ENCODE results near the gene PPP1R2B. TPM values are rescaled to one million over a fixed set of nuclear protein-coding genes. Genes with fewer than 3 reads are reported as not detected.
"Not testable (repeated sequence)": the region's sequence is repeated elsewhere in the genome, so short reads cannot be mapped to it uniquely, and the experiment has no call there.

Gene PPP1R2B
- 0.05 and 0.10 TPM in 2 replicates for total RNA-seq (2014; rRNA removed; shearing (Covaris generic))
- not detected in 2 replicates for polyA plus RNA-seq (2015; cell fraction: cytosol; rRNA removed)
- not detected in 2 replicates for polyA plus RNA-seq (2015; cell fraction: nucleus; rRNA removed)

- DNase-seq (ENCODE audit: low read depth), result no peak
These were observed at the start of gene PPP1R2B for GRCh38 chr5:156850206-156850751. Gene PPP1R2B, plus strand, starts transcription at chr5:156850295. Its CDS starts 268 bp downstream, at chr5:156850563.

- no peak for DNase-seq (ENCODE audit: low read depth)
These were observed 49.2 kb upstream of the PPP1R2B start for GRCh38 chr5:156800929-156801328.

- DNase-seq (ENCODE audit: low read depth), result no peak
These were observed 47.6 kb upstream of the PPP1R2B start for GRCh38 chr5:156802501-156802900.

- no peak for DNase-seq (ENCODE audit: low read depth)
These were observed 46.7 kb upstream of the PPP1R2B start for GRCh38 chr5:156803404-156803803.

GRCh38 chr5:156812959-156813358 lies 37.1 kb upstream of the PPP1R2B start:
- no peak for DNase-seq (ENCODE audit: low read depth)

- DNase-seq (ENCODE audit: low read depth), result peak; percentile 6
These were observed 34.0 kb upstream of the PPP1R2B start for GRCh38 chr5:156815988-156816599.

GRCh38 chr5:156819537-156819936 lies 30.6 kb upstream of the PPP1R2B start:
- no peak for DNase-seq (ENCODE audit: low read depth)

GRCh38 chr5:156819967-156820581 lies 30.0 kb upstream of the PPP1R2B start:
- no peak for DNase-seq (ENCODE audit: low read depth)

- no peak for DNase-seq (ENCODE audit: low read depth)
These were observed 25.9 kb upstream of the PPP1R2B start for GRCh38 chr5:156824241-156824640.

- DNase-seq (ENCODE audit: low read depth), result no peak
These were observed 25.3 kb upstream of the PPP1R2B start for GRCh38 chr5:156824800-156825199.

- no peak for DNase-seq (ENCODE audit: low read depth)
These were observed 24.4 kb upstream of the PPP1R2B start for GRCh38 chr5:156825688-156826087.

- DNase-seq (ENCODE audit: low read depth), result no peak
These were observed 23.9 kb upstream of the PPP1R2B start for GRCh38 chr5:156826150-156826549.

- DNase-seq (ENCODE audit: low read depth), result no peak
These were observed 15.2 kb upstream of the PPP1R2B start for GRCh38 chr5:156834916-156835315.

- no peak for DNase-seq (ENCODE audit: low read depth)
These were observed 14.2 kb upstream of the PPP1R2B start for GRCh38 chr5:156835905-156836304.

- DNase-seq (ENCODE audit: low read depth), result no peak
These were observed 13.2 kb upstream of the PPP1R2B start for GRCh38 chr5:156836846-156837245.

GRCh38 chr5:156838961-156839360 lies 11.1 kb upstream of the PPP1R2B start:
- no peak for DNase-seq (ENCODE audit: low read depth)

- DNase-seq (ENCODE audit: low read depth), result no peak
These were observed 8.4 kb upstream of the PPP1R2B start for GRCh38 chr5:156841737-156842136.

GRCh38 chr5:156846914-156847313 lies 3.2 kb upstream of the PPP1R2B start:
- DNase-seq (ENCODE audit: low read depth), result no peak

- not testable (repeated sequence) for DNase-seq (ENCODE audit: low read depth)
These were observed 1.6 kb upstream of the PPP1R2B start for GRCh38 chr5:156848447-156848846.

GRCh38 chr5:156851880-156852279 lies 1.8 kb downstream of the PPP1R2B start:
- no peak for DNase-seq (ENCODE audit: low read depth)

GRCh38 chr5:156853055-156853454 lies 3.0 kb downstream of the PPP1R2B start:
- DNase-seq (ENCODE audit: low read depth), result not testable (repeated sequence)

- no peak for DNase-seq (ENCODE audit: low read depth)
These were observed 15.3 kb downstream of the PPP1R2B start for GRCh38 chr5:156865427-156865826.

- no peak for DNase-seq (ENCODE audit: low read depth)
These were observed 20.4 kb downstream of the PPP1R2B start for GRCh38 chr5:156870498-156870839.

All from HT1080 (cell line).